HG02623 (cell line): ENCODE measurements around the gene POU6F2.

Experiments used
- ATAC-seq: cut with Tn5 transposase; IDR thresholded peaks from one replicate; pipeline ENCODE4 v1.9.1; 2021; ENCODE audit warnings: moderate library complexity; ENCODE audit not compliant: unreplicated experiment

Gene POU6F2

DNA sequence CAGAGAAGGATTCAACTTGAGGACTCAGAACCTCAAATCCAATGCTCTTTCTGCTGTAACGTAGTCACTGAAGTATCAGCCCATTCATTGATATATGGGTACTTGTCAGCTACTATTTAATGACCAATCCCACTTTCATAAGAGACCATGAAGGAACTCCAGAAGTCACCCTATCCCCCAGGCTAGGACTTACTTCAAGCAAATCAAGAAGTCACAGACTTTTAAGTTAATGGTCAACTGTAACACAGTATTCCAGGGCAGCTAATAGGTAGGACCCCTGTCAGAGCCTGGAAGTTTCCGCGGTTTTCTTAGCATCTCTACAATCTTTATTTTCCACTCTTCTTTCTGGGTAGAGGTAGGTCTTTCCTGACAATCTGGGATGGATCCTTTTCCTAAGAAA is 269.9 kb downstream of the POU6F2 start:
- ATAC-seq, result no peak

DNA sequence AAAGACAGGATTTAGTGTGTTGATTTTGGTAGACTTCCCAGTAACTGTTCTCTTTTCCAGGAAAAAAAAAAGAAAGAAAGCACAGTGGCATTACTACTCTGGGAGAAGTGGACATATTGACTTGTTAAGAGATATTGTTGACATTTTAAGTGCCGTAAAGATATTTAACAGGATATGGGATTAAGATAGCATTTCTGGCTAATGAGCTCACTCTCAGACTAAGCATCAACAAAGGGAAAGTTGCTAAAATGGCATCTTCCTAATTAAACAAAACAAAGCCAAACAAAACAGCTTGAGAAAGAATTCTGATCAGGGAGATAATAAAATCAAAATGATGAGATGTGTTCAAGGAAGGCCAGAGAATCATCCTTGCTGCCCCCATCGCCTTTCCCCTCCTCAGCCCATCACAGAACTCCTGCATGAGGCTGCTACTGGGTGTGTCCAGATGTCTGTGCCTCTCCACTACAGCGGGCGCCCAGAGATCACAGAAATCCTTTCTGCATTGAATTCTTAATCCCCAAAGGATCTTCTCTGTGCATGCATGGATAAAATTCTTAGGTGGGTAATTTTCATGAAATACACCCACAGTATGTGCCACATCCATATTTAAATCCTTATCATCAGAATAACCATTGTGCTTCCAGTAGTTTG is 270.5 kb downstream of the POU6F2 start:
- no peak for ATAC-seq

DNA sequence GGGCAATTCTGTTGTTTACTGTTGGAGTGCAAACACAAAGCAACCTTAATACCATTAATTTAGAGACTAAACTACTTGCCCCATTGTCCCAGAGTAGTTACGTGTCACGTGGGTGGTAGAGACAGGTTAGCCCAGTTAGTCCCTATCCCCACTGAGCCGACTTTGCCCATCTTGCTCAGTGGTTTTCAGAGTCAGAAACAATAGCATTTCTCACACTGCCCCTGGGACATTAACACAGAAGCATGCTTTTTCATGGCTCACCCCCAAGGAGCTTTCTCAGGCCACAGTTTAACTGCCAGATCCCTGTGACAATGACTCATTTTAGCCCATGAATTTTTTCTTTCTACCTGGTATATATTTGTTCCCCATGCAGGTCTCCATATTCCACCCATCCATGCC is 271.0 kb downstream of the POU6F2 start:
- ATAC-seq, result no peak

DNA sequence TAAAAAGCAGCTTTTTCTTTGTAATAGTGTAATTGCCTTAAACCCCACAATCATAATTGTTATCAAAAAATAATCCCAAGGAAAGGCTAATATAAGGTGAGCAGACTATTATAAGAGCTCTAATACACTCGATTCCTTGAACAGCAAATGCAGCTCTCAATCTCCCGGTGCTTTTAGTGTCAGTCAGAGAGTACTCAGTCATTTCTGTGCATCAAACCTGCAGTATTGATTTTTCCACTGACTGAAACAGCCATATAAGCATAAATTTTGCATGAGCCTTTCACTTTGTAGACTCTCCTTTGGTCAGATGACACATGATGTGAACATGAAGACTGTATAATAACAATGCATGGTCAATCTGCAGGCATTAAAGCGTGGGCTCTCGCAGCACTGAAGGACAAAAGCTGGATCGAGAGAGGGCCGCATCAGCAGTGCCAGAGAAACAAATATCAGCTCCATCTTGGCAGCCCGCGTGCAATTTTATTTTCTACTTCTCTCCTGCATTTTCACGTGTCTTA is 272.0 kb downstream of the POU6F2 start:
- ATAC-seq, result no peak

DNA sequence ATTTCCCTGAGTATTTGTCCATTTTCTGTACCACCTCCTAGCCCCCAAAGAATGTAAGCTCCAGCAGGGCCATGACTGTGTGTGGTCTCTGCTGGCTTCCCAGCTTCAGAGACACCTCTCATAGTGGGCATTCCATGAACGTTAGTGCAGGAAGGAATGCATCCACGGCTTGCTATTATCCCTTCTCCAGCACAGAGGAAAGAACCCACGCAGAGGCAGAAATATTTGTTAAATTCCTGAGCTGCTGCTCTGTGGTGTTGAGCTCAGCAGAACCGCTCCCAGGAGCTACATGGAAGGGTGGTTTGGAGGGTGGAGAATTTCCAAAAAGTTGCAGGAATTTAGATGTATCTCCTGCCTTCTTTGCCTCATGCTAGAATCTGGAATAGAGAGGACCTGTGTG is 275.2 kb downstream of the POU6F2 start:
- ATAC-seq, result no peak

DNA sequence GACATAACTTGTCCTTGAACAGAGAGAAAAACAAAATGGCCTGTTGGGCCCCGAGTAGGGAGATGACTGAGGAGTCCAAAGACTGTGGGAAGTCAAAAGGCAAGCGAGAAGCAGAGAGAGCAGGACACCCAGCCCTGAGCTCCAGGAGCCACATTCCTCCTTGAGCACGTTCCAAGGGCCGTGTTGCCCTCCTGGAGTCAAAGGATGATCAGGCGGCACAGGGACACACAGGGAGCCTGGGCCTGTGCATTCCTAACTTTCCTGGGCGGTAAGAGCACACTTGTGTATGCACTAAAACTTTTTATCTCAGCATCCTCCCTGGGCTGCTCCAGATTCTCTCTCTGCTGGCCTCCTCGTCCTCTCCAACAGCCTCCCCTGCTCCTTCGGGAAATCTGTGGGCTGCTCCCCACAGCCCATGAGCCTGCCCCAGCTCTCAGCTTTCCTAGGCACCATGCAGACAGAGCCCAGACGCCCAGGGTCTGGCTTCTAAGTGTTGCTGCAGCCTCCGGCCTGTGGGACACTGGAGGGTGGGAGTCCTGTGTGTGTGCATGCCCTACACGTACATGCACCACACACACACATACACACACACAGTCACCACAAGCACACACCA is 281.8 kb downstream of the POU6F2 start:
- no peak for ATAC-seq

DNA sequence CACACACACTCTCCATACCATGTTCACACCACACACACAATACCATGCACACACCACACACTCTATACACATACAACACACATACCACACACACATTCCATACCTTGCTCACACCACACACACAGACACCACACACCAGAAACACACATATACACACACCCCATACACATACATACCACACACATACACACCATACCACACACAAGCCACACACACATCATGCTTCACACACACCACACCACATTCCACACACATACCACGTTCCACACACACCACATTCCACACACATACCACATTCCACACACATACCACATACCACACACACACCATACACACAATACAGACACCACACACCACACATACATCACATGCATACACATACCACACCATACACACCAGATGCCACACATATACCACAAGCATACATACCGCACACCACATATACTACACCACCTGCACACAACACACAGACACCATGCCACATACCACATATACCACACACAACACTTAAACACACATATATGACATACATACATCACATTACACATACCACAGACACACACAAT is 282.7 kb downstream of the POU6F2 start:
- no peak for ATAC-seq

DNA sequence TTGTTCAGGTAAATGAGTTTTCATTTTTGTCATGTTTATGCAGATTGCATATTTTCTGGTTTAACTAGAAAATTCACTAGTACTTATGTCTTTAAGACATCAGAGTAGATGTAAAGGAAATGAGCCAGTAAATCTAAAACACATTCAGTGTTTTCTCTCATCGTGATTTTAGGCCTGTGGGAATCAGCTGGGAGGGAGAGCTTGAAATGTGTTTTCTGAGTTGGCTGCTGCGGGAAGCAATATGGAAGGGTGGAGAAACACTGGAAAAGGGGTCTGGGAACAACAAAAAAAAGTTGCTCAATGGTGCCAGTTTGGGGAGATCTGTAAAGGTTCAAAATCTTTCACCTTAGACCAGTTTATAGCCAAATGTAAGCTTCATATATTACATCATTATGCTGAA is 284.1 kb downstream of the POU6F2 start:
- no peak for ATAC-seq

DNA sequence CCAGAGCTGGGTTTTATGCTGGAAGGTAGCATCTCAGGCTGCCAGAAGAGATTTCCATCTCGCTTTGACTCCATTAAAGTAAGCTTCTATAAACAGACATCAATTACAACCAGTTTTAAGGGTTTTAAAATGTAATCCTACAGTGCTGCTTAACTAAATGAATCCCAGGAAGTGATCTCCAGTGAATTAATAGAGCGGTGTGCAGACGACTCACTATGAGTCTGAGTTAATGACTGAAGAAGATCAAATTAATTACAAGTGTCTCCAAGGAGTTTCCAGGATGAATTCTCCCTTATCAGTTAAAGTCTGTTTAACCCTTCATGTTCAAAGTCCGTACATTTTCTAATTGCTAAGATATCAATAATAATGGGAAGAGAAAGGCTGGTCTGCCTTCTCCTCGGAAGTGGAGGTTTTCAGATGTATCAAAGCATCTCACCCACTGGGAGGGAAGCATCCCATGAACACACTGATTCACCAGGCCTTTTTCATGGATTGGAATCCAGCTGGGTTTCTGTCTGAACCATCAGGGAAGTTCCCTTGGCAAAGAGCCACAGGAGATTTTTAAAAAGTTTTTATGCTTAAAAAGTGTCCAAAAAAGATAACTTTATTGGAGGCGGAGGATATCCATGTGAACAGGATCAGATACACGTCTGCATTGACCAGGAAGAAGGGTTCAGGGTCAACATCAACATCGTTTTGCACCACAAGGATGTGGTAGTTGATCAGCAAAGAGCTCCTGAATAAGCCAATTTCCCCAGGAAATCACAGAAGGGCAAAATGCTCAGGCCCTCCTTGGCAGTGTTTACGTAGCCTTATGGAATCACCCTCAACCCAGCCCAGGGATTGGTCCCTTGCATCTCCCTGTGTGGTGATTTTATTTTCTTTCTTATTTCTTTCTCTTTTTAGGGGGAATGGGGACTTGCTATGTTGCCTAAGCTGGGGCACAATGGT is 288.2 kb downstream of the POU6F2 start:
- ATAC-seq, result no peak

DNA sequence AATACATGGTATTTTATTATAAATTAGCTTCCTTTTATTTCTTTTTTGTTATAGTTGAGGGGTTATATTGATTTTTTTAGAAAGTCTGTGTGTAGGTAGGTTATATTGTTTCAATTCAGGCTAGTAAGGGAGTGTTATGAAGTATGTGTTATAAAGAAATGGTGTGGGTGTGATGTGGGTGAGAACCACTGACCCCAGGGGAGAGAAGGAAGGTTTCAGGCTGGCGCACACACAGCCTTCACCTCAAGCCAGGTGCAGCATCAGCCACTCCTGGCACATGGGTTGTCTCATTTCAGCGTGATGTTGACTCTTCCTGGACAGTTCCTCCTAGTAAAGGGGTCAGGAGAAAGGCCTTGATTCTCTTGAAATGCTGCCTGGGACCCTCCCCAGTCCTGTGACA is 291.3 kb downstream of the POU6F2 start:
- no peak for ATAC-seq

DNA sequence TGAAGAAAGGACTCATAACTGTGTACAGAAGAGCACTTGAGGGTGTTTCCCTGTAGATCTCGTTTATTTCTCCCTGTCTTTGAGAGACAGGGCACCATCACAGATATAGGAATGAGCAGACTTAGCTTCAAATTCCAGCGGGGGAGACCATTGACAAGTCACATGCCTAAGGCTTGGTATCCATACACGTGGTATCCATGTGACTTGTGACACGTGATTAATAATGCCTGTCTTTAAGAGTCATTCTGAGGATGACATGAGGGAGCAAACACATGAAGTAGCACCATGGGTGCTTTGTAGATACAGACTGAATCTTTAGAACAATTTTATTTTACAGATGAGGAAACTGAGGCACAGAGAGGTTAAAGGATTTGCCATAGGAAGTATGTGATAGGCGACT is 292.3 kb downstream of the POU6F2 start:
- ATAC-seq, result no peak

DNA sequence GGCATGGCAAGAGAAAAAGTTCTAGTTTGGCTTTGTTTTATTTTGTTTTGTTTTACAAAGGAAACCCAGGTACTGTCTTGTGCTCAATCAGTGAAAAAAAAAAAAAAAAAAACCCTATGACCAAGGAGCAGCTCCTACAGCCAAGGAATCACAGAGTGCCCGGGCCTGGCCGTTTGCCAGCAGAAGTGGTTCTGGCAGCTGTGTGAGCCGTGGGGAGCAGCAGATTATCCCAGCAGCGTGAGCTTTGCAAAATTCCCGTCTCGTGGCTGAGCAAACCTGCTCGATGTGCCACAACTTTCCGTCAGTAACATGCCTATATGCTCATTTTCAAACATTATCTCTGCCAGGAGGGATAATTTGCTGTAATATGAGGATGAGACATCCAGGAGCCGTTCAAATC is 293.7 kb downstream of the POU6F2 start:
- no peak for ATAC-seq

DNA sequence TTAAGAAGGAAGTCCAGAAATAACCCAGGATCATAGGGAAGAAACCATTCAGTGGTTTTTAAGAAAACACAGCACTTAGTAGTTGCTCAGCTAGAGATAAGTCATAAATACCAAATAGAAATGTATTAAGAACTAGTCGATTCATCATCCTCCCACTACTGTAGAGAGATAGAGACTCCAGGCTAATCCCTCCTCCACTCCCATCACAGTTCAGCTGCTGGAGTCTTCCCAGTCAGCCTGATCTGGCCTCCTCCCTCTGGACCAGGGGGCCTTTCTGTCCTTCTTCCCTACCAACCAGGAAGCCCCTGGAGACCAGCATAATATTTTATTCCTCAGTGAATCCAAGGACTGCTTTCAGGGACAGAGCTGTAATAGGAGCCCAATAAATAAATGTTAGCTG is 294.4 kb downstream of the POU6F2 start:
- no peak for ATAC-seq

DNA sequence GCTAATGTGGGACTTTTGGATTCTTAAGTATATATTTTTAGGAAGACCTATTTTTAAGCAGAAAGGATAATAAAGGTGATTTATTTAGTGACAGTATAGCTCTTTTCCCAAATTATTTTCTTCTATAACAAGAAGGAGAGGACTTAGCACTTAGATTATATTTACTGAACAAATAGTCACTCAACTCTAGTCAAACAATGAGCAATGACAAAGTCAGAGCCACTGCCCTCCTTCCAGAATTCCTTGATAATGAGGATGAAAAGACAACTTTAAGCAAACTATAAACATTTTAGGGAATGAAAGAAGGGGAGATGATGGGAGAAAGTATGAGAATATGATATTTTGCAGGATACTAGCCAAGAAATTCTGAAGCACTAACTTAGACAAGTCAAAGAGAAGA is 295.0 kb downstream of the POU6F2 start:
- no peak for ATAC-seq

DNA sequence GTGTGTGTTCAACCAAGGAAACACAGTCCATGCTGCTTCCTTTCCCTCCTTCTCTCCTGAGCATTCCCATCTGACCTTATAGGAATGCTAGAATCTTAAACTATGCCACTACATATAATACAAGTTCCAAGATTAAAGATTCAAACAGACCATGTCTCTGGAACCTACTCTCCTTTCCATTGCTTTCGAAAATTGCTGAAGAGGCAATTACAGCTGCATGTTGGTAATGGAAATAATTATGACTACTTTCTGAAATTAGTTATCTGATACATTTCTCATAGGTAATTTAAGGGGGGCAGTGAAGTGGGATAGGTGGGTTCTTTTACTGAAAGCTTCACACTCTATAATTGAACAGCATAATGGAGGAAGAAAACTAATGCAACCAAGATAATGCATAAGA is 302.6 kb downstream of the POU6F2 start:
- no peak for ATAC-seq

DNA sequence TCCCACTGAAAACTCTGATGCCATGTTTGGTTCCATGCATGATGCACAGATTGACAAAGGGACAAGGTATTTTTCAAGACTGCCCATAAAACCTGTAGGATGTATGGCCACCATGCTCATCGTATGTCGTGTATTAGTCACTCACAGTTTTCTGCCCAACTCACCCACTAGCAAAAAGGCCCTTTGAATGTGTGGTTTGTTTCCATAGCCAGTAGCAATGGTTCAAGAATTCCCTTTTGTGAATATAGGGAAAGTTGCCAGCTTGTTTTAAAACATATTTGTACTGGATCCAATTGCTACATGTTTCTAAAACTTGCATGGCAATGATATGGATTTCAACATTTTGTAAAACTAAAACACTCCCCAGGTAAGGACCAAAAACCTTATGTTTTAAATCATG is 307.5 kb downstream of the POU6F2 start:
- no peak for ATAC-seq

DNA sequence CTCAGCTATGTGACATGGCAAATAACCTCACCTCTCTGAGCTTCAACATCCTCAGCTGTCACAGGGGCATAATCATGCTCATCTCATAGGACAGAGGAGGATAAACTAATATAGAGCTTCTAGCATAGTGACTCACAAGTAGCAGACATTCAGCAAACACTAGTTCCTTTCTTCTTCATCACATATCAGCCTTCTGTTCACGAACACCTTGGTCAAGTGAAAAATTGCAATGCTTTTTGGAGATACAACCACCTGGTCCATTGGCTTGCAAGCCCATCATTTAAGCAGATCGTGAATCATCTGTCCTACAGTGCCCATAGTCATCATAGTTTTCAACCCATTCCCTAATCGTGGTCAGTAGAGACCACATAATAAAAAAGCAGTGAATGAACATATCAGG is 310.6 kb downstream of the POU6F2 start:
- ATAC-seq, result no peak

DNA sequence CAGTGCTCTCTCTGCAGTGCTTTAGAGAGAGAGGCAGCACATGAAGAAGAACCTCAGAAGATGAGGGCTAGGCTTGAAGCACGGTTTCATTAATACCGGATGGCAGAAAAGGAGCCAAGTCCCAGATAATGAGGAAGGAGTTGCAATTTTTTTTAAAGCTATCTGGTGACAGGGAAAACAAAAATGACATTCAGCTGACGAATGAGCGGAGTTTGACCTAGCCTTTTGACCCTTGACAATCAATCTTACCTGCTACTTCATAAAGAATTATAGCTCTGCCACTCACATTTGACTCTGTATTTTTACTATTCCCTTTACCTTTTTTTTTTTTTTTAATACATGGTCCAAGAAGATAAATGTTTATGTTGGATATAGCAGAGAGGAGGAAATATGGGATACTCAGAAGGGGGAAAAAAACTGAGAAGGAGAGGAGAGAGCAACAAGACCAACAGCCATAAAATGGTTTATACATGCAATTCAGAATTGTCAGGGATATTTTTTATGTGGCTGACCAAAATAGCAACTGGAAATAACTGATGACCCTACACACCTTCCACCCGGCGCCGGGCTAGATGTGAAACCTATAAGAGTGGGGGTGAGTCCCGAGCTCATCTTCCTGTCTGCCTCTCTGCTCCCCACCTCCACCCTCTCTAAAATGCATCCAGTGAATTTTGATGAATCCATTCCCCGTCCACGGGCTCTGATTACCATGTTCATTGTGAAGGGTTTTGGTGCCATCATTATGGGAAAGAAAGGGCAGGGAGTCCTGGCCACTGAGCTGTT is 314.1 kb downstream of the POU6F2 start:
- ATAC-seq, result no peak

DNA sequence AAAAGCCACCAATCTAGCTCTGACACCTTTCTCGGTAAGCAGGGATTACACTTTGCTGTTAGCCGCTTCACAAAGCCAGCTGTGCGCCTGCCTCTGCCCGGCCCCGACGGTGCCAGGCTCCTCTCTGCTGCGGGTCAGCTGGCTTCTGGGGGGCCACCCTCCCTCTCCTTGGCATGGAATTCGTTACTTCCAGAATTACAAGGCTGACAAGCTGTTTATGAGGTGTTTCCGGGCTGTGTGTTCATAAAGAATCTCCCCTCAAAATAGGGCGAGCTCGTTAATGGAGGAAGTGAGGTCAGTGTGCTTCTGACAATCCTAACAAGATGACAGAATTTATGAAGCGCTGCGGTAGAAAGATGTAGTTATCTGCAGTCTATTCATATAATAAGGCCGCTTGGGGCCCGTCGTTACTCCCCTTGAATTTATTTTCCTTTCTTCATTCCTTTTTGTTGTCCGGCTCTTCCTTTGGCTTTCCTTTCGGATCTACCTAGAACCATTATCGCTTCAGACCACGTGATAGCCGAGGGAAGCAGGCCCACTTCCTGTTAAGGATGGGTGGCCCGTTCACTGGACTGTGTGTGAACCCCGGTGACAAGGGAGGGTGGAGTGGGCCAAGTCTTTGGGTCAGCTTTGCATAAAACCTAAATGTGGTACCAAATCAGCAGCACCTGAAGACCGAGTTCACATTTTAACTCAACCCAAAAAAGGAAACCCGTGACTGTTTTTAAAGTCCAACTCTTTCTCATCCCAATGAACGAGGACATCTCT is 315.5 kb downstream of the POU6F2 start:
- no peak for ATAC-seq

DNA sequence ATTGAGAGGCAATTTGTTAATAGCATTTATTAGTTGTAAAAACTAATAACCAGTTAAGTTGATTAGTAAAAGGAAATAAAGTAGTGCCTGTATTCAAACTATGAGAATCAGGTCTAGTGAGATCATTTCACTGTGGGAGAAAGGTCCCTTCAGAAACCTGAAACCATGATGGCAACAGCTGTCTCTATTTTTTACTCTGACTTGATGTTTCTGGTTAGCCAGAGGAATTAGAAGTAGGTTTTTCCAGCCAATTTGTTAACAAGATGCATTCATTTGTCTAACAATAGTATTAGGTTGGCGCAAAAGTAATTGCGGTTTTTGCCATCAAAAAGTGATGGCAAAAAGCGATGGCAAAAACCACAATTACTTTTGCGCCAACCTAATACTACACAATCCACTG is 316.3 kb downstream of the POU6F2 start:
- ATAC-seq, result no peak
